ENCODE results near the gene CFAP251. TPM values are rescaled to one million over a fixed set of nuclear protein-coding genes. Genes with fewer than 3 reads are reported as not detected.
"Not testable (repeated sequence)": the region's sequence is repeated elsewhere in the genome, so short reads cannot be mapped to it uniquely, and the experiment has no call there.

The CFAP251 gene
- total RNA-seq, 1 donor from 2014 or later: 9.3 TPM

DNA sequence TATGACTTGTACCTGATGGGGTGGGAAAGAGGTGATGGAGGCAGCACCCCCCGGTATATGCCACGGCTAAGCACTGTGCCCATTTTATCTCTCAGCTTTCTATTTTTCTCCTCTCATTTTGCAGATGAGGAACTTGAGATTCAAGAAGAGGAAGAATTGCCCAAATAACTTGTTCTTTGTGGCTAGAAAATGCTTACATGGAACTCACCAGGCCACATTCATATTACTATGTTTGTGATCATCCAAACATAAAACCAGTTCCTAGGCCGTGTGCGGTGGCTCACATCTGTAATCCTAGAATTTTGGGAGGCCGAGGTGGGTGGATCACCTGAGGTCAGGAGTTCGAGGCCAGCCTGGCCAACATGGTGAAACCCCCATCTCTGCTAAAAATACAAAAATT lies 44.3 kb upstream of the CFAP251 start:
- Mint-ChIP-seq H3K36me3 (ENCODE audit: insufficient read depth) (no peaks in the 10 kb centered on the region), H3K27ac (no peak overlapping the region), H3K27me3 (no peaks in the 10 kb centered on the region), H3K4me1 (ENCODE audit: low read depth) (no peaks in the 10 kb centered on the region), H3K4me3 (ENCODE audit: low read depth) (no peak overlapping the region), H3K9me3 (ENCODE audit: low read depth) (no peaks in the 10 kb centered on the region)
- TF ChIP-seq, protein P1, sequence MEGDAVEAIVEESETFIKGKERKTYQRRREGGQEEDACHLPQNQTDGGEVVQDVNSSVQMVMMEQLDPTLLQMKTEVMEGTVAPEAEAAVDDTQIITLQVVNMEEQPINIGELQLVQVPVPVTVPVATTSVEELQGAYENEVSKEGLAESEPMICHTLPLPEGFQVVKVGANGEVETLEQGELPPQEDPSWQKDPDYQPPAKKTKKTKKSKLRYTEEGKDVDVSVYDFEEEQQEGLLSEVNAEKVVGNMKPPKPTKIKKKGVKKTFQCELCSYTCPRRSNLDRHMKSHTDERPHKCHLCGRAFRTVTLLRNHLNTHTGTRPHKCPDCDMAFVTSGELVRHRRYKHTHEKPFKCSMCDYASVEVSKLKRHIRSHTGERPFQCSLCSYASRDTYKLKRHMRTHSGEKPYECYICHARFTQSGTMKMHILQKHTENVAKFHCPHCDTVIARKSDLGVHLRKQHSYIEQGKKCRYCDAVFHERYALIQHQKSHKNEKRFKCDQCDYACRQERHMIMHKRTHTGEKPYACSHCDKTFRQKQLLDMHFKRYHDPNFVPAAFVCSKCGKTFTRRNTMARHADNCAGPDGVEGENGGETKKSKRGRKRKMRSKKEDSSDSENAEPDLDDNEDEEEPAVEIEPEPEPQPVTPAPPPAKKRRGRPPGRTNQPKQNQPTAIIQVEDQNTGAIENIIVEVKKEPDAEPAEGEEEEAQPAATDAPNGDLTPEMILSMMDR (IDR thresholded peaks at IDR 0.05; ENCODE audit: unreplicated experiment): no peak
- no peak for DNase-seq (ENCODE audit: low spot score, unreplicated experiment)

DNA sequence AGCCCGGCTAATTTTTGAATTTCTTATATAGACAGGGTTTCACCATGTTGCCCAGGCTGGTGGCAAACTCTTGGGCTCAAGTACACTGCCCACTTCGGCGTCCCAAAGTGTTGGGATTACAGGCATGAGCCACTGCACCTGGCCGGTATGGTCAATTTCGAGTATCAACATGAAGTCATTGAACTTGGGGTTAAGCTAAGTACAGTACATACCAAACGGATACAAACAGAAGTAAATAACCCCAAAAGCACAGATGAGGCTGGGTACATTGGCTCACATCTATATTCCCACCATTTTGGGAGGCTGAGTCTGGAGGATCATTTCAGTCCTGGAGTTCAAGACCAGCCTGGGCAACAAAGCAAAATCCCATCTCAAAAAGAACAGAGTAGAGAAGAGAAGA lies 42.8 kb upstream of the CFAP251 start:
- Mint-ChIP-seq H3K9me3 (ENCODE audit: low read depth) (no peaks in the 10 kb centered on the region), H3K27ac (no peak overlapping the region), H3K36me3 (ENCODE audit: insufficient read depth) (no peaks in the 10 kb centered on the region), H3K4me1 (ENCODE audit: low read depth) (no peaks in the 10 kb centered on the region), H3K27me3 (no peaks in the 10 kb centered on the region), H3K4me3 (ENCODE audit: low read depth) (no peak overlapping the region)
- no peak for DNase-seq (ENCODE audit: low spot score, unreplicated experiment)
- TF ChIP-seq, protein P1 (IDR thresholded peaks at IDR 0.05; ENCODE audit: unreplicated experiment): no peak

DNA sequence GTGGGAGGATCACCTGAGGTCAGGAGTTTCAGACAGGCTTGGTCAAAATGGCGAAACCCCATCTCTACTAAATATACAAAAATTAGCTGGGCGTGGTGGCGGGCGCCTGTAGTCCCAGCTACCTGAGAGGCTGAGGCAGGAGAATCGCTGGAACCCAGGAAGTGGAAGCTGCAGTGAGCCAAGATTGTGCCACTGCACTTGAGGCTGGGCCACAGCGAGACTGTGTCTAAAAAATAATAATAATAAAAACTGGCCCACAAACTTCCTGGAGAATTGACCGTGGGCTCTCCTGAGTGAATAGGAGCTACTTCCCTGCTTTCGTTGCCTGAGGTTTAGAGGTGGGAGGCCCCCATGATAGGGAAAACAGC lies 42.3 kb upstream of the CFAP251 start:
- not testable (repeated sequence) for H3K36me3 Mint-ChIP-seq (ENCODE audit: insufficient read depth); DNase-seq (ENCODE audit: low spot score, unreplicated experiment); H3K4me3 Mint-ChIP-seq (ENCODE audit: low read depth); H3K9me3 Mint-ChIP-seq (ENCODE audit: low read depth); H3K4me1 Mint-ChIP-seq (ENCODE audit: low read depth); H3K27ac Mint-ChIP-seq; H3K27me3 Mint-ChIP-seq

DNA sequence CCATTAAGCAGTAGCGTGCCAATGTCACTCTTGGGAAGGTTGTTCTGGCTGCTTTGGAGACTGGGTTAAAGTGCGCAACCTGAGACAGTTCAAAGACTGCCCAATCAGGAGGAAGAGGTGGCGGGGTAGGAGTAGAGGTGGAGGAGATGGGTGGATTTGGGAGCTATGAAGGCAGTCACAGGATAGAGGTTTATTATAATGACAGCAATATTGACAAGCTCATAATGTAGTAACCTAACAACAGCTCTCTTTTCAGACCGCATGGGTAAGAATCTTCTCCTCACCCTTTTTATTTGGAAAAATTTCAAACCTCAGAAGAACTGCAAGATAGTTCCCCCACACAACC lies 35.1 kb upstream of the CFAP251 start:
- H3K27me3 Mint-ChIP-seq: peaks cover 6% of the 10 kb centered on the region
- no peak for DNase-seq (ENCODE audit: low spot score, unreplicated experiment)
- H3K36me3 Mint-ChIP-seq (ENCODE audit: insufficient read depth): no peaks in the 10 kb centered on the region
- peaks cover 1% of the 10 kb centered on the region for H3K9me3 Mint-ChIP-seq (ENCODE audit: low read depth)
- no peak overlapping the region for H3K4me3 Mint-ChIP-seq (ENCODE audit: low read depth)
- peaks cover under 1% of the 10 kb centered on the region for H3K4me1 Mint-ChIP-seq (ENCODE audit: low read depth)
- TF ChIP-seq, protein P1 (IDR thresholded peaks at IDR 0.05; ENCODE audit: unreplicated experiment): no peak
- no peak overlapping the region for H3K27ac Mint-ChIP-seq

DNA sequence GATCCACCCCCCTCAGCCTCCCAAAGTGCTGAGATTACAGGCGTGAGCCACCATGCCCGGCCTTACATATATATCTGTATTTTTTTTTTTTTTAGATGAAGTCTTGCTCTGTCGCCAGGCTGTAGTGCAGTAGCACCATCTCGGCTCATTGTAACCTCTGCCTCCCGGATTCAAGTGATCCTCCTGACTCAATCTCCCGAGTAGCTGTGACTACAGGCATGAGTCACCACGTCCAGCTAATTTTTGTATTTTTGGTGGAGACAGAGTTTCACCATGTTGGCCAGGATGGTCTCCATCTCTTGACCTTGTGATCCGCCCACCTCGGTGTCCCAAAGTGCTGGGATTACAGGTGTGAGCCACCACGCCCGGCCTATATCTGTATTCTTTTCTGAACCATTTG lies 33.3 kb upstream of the CFAP251 start:
- H3K4me1 Mint-ChIP-seq (ENCODE audit: low read depth); H3K27me3 Mint-ChIP-seq; H3K4me3 Mint-ChIP-seq (ENCODE audit: low read depth); H3K9me3 Mint-ChIP-seq (ENCODE audit: low read depth); H3K27ac Mint-ChIP-seq; H3K36me3 Mint-ChIP-seq (ENCODE audit: insufficient read depth); DNase-seq (ENCODE audit: low spot score, unreplicated experiment): not testable (repeated sequence)

DNA sequence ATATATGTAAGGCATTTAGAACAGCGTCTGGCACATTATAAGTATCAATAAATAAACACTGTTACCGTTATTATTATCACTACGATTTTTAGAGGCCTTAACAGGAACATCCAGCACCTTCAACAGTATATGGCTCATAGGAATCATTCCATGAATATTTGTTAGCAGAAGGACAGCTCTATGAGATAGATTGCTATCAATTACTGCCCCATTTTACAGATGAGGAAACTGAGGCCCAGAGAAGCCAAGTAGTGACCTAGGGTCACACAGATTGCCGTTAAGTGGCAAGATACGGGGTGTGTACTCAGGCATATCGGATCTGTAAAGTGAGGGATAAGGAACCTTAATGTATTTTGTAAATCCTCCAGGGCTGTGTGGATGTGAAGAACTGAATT lies 30.3 kb upstream of the CFAP251 start:
- Mint-ChIP-seq H3K27ac (peak overlapping the region; percentile 99), H3K4me1 (ENCODE audit: low read depth) (peaks cover 10% of the 10 kb centered on the region), H3K27me3 (peaks cover 2% of the 10 kb centered on the region)

More for the DNA sequence above, 30.3 kb upstream of the CFAP251 start:
- TF ChIP-seq, protein P1 (IDR thresholded peaks at IDR 0.05; ENCODE audit: unreplicated experiment): no peak
- Mint-ChIP-seq H3K9me3 (ENCODE audit: low read depth) (peaks cover 3% of the 10 kb centered on the region), H3K36me3 (ENCODE audit: insufficient read depth) (no peaks in the 10 kb centered on the region), H3K4me3 (ENCODE audit: low read depth) (peak overlapping the region; percentile 98)
- no peak for DNase-seq (ENCODE audit: low spot score, unreplicated experiment)
